PC-9 (cell line): ENCODE measurements around the gene SALL4. TPM values are rescaled to one million over a fixed set of nuclear protein-coding genes. Genes with fewer than 3 reads are reported as not detected.

Source experiments
- BruUV-seq: library from RNA; stranded (reverse); fragments of 400-500 nt; replicated peaks from 2 replicates; lab custom pipeline; 2021; lab: Mats Ljungman, UMichigan
- CTCF ChIA-PET: fragments of 300-600 bp; sonication (Branson Sonifier 250); formaldehyde crosslinking; loops from one replicate; lab custom pipeline; 2022; ENCODE audit warnings: antibody characterized with exemption; lab: Charles Lee
- POLR2A ChIA-PET: fragments of 300-600 bp; sonication (Branson Sonifier 250); formaldehyde crosslinking; loops from one replicate; lab custom pipeline; 2022; ENCODE audit warnings: antibody characterized with exemption; ENCODE audit not compliant: unreplicated experiment; lab: Charles Lee
- DNase-seq, 2 experiments: peaks; one replicate each; pipeline versions ENCODE4 v3.0.0 to v3.0.0-alpha.2; 2015 to 2022; ENCODE audit warnings: mixed read lengths in 1 of 2
- H2AFZ ChIP-seq: fragments of 200-600 bp; sonication (generic); 2 replicates; pipeline ENCODE4 v1.8.1; 2017; ENCODE audit warnings: antibody characterized with exemption
- H3F3A ChIP-seq: fragments of 200-600 bp; sonication (generic); 2 replicates; pipeline ENCODE4 v1.8.1; 2017; ENCODE audit warnings: antibody characterized with exemption, mild to moderate bottlenecking, low read depth; ENCODE audit not compliant: insufficient read depth
- H3K27ac ChIP-seq: fragments of 200-600 bp; sonication (generic); 2 replicates; pipeline ENCODE4 v1.6.1; 2016; ENCODE audit warnings: mixed run types
- H3K27me3 ChIP-seq: fragments of 200-600 bp; sonication (generic); 2 replicates; pipeline ENCODE4 v1.6.1; 2016; ENCODE audit warnings: low read depth, mixed run types; ENCODE audit not compliant: insufficient read depth
- H3K36me3 ChIP-seq: fragments of 200-600 bp; sonication (generic); 2 replicates; pipeline ENCODE4 v1.6.1; 2016; ENCODE audit warnings: low read depth, mixed run types
- H3K4me1 ChIP-seq: fragments of 200-600 bp; sonication (generic); replicated peaks from 2 replicates; pipeline ENCODE4 v1.6.1; 2016; ENCODE audit warnings: mixed run types; ENCODE audit not compliant: insufficient read depth
- H3K4me2 ChIP-seq: fragments of 200-600 bp; sonication (generic); 2 replicates; pipeline ENCODE4 v1.6.1; 2017; ENCODE audit warnings: mixed run types
- H3K4me3 ChIP-seq: fragments of 200-600 bp; sonication (generic); 2 replicates; pipeline ENCODE4 v1.6.1; 2016; ENCODE audit warnings: mixed run types
- H3K79me2 ChIP-seq: fragments of 200-600 bp; sonication (generic); 2 replicates; pipeline ENCODE4 v1.6.1; 2017; ENCODE audit warnings: low read depth, mixed run types
- H3K9me2 ChIP-seq: fragments of 200-600 bp; sonication (generic); 2 replicates; pipeline ENCODE4 v1.8.1; 2017; ENCODE audit warnings: mild to moderate bottlenecking; ENCODE audit not compliant: insufficient read depth
- H3K9me3 ChIP-seq: fragments of 200-600 bp; sonication (generic); 2 replicates; pipeline ENCODE4 v1.8.1; 2016; ENCODE audit warnings: low read depth; ENCODE audit not compliant: insufficient read depth
- H4K20me1 ChIP-seq: fragments of 200-600 bp; sonication (generic); 2 replicates; pipeline ENCODE4 v1.8.1; 2017; ENCODE audit not compliant: insufficient read depth
- EZH2 ChIP-seq: fragments of 200-600 bp; sonication (generic); IDR thresholded peaks from 2 replicates; pipeline ENCODE4 v1.8.0; 2017; ENCODE audit warnings: antibody characterized with exemption, low read depth
- intact Hi-C: fragments of 100-400 bp; cut with micrococcal nuclease; formaldehyde crosslinking; loops from one replicate; pipeline ENCODE4 v1.10.0; 2022; ENCODE audit not compliant: unreplicated experiment
- total RNA-seq: library from RNA; stranded (reverse); gene quantifications from 2 replicates; pipeline ENCODE4 v1.2.3, GENCODE V29; 2021
- TF ChIP-seq, protein P1 (sequence below): fragments of 200-600 bp; sonication (generic); conservative IDR thresholded peaks from 2 replicates; pipeline ENCODE4 v1.6.1; 2017; ENCODE audit warnings: mixed run types, antibody characterized with exemption, mild to moderate bottlenecking, moderate library complexity

SALL4 gene
- total RNA-seq, 1 experiment from 2014 or later = 1.6 TPM

DNA sequence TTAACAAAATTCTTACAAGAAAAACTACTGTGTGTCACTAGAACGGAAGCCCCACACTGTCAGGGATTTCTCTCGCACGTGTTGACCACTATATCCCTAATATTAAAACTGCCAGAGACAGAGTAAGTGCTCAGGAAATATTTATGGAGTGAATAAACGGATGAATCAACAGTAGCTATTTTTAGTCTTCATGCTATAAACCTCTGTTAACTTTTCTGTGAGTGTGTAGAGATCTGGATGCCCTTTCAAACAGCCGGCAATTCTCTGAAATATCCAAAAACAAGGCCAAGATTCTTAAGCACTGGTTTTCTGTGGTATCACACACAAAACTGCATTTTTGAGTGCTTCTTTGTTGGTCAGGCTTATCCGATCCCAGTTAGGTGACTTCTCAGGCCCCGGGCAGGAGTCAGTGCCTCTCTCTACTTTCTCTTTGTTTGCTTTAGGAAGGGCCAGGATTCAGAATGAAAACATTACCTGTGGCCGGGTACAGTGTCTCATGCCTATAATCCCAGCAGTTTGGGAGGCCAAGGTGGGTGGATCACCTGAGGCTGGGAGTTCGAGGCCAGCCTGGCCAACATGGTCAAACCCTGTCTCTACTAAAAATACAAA, 49.9 kb downstream of the SALL4 start:
- Histone ChIP-seq H4K20me1 (no peaks in the 10 kb centered on the region), H3K4me3 (peak overlapping the region; percentile 26; the same call in 1 of the 2 replicates), H3K4me1 (peaks cover 53% of the 10 kb centered on the region), H3F3A (peaks cover 56% of the 10 kb centered on the region), H3K79me2 (peaks cover 58% of the 10 kb centered on the region), H3K9me3 (no peaks in the 10 kb centered on the region), H3K36me3 (no peaks in the 10 kb centered on the region), H3K4me2 (peak overlapping the region; percentile 73), H2AFZ (peak overlapping the region; percentile 41), H3K27ac (peak overlapping the region; percentile 97), H3K27me3 (no peaks in the 10 kb centered on the region), H3K9me2 (no peaks in the 10 kb centered on the region)
- BruUV-seq = no TSS peak
- peak in 1 of 2 experiments; percentile 85 for DNase-seq
- TF ChIP-seq, protein P1, sequence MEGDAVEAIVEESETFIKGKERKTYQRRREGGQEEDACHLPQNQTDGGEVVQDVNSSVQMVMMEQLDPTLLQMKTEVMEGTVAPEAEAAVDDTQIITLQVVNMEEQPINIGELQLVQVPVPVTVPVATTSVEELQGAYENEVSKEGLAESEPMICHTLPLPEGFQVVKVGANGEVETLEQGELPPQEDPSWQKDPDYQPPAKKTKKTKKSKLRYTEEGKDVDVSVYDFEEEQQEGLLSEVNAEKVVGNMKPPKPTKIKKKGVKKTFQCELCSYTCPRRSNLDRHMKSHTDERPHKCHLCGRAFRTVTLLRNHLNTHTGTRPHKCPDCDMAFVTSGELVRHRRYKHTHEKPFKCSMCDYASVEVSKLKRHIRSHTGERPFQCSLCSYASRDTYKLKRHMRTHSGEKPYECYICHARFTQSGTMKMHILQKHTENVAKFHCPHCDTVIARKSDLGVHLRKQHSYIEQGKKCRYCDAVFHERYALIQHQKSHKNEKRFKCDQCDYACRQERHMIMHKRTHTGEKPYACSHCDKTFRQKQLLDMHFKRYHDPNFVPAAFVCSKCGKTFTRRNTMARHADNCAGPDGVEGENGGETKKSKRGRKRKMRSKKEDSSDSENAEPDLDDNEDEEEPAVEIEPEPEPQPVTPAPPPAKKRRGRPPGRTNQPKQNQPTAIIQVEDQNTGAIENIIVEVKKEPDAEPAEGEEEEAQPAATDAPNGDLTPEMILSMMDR = no peak
- TF ChIP-seq EZH2 = no peak
- intact Hi-C loops = no loop called here
- POLR2A ChIA-PET = interaction anchor here (0.6 to 0.7 kb wide), 2 partner anchors 54 to 215 kb away, joined by 3 to 5 read pairs; no protein-coding TSS in a partner anchor
- CTCF ChIA-PET = interaction anchor here (1.2 kb wide), 1 partner anchor 56 kb away, joined by 3 read pairs; no protein-coding TSS in a partner anchor

DNA sequence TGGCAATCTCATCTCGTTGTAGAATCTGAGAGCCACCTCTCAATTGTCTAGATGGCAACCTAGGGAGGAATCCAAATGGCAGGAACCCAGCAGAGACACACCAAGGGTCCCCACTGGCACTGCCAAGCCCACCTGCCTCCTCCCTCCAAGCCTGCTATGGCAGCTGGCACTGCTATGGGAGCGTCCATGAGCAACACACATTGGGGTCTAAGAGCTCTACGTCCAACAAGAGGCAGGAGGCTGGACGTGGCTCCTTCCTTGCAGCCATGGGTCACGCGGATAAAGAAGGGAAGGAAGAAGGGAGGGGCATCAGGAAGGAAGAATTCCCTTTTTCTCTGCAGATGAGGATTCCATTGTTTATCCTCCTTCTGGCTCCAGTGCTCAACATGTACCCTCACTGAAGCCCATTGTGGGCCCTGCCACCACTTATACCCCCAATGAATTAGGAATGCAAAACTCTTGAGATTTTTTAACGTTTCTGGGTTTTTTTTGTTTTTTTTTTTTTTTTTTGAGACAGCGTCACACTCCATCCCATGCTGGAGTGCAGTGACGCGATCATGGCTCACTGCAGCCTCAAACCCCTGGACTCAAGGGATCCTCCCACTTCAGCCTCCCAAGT, 51.4 kb downstream of the SALL4 start:
- intact Hi-C loops = no loop called here
- Histone ChIP-seq H3K4me1 (peaks cover 53% of the 10 kb centered on the region), H3K27me3 (no peaks in the 10 kb centered on the region), H3K4me3 (peak overlapping the region; percentile 30; the same call in 1 of the 2 replicates), H3K4me2 (peak overlapping the region; percentile 76), H3K27ac (peak overlapping the region; percentile 97), H3K9me3 (no peaks in the 10 kb centered on the region), H3K79me2 (peaks cover 63% of the 10 kb centered on the region), H4K20me1 (no peaks in the 10 kb centered on the region), H3K36me3 (no peaks in the 10 kb centered on the region), H3F3A (peaks cover 57% of the 10 kb centered on the region), H2AFZ (peak overlapping the region; percentile 48; the same call in 1 of the 2 replicates), H3K9me2 (no peaks in the 10 kb centered on the region)
- BruUV-seq = TSS peak; percentile 85
- DNase-seq = no peak
- POLR2A ChIA-PET = no interaction called here
- no peak for TF ChIP-seq EZH2
- TF ChIP-seq, protein P1 = no peak
- CTCF ChIA-PET = interaction anchor here (0.6 to 2.3 kb wide), 4 partner anchors 16 to 106 kb away, joined by 3 to 10 read pairs (median 5); no protein-coding TSS in a partner anchor

DNA sequence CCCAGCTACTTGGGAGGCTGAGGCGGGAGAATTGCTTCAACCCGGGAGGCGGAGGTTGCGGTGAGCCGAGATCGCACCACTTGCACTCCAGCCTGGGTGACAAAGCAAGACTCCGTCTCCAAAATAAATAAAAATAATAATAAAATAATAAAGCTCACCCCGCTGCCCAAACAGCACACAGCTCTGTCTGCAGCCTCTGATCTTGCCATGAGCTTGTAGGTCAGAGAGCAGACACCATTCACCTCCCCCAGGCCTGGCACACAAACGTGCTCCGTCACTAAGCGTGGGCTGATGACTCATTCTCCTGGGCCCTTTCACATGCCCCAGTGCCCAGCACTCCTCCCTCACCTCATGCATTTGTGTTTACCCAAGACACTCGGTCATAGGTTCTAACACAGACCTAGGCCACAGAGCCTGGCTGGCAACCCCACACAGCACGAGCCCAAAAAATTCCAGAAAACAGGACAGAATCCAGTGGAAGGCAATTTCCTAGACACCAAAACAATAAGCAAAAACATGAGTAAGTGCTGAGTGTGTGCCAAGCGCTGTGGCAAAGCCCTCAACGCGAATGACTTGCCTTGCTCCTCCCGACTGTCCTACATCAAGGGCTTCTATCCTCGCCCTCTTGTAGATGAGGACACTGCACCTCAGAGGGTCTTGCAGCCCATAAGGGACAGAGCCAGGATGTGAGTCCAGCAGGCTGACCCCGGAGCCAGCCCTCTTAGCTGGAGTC, 52.1 kb downstream of the SALL4 start:
- Histone ChIP-seq H3K9me2 (no peaks in the 10 kb centered on the region), H4K20me1 (no peaks in the 10 kb centered on the region), H3K4me2 (peak overlapping the region; percentile 76), H3F3A (peaks cover 62% of the 10 kb centered on the region), H3K27me3 (no peaks in the 10 kb centered on the region), H3K9me3 (no peaks in the 10 kb centered on the region), H3K36me3 (no peaks in the 10 kb centered on the region), H3K4me1 (peaks cover 56% of the 10 kb centered on the region), H3K79me2 (peaks cover 64% of the 10 kb centered on the region), H2AFZ (peak overlapping the region; percentile 48), H3K27ac (peak overlapping the region; percentile 97), H3K4me3 (peak overlapping the region; percentile 44; the same call in 1 of the 2 replicates)
- DNase-seq = peak; percentile 94 to 99
- intact Hi-C loops = no loop called here
- BruUV-seq = no TSS peak
- CTCF ChIA-PET = interaction anchor here (0.6 to 2.3 kb wide), 4 partner anchors 17 to 106 kb away, joined by 3 to 10 read pairs (median 5); no protein-coding TSS in a partner anchor
- POLR2A ChIA-PET = no interaction called here
- TF ChIP-seq EZH2 = no peak
- TF ChIP-seq, protein P1 = no peak
